Measurements from ENCODE around the gene BSN.
"Not testable (repeated sequence)": the region's sequence is repeated elsewhere in the genome, so short reads cannot be mapped to it uniquely, and the experiment has no call there.

BSN gene

GRCh38 chr3:49680493-49681231 lies 126.4 kb downstream of the BSN start:
- Histone ChIP-seq H3K4me1 (ENCODE audit: control insufficient read depth in 1 of 2, insufficient read depth in 2 of 2, low read length in 2 of 2) (peaks cover 0 to 2% of the 10 kb centered on the region in 2 donors), H3K4me3 (ENCODE audit: low read depth in 1 of 2, low read length in 2 of 2) (no peak overlapping the region), H3K9me3 (ENCODE audit: control insufficient read depth in 1 of 2, low read length in 2 of 2) (no peaks in the 10 kb centered on the region), H3K36me3 (ENCODE audit: control insufficient read depth in 1 of 2, insufficient read depth in 2 of 2, low read length in 2 of 2) (peaks cover 73 to 88% of the 10 kb centered on the region in 2 donors), H3K27ac (ENCODE audit: low read depth, low read length) (no peak overlapping the region), H3K9ac (ENCODE audit: low read depth in 1 of 2, low read length in 2 of 2) (no peak overlapping the region), H3K27me3 (ENCODE audit: control insufficient read depth in 1 of 2, insufficient read depth in 2 of 2, low read length in 2 of 2) (no peaks in the 10 kb centered on the region)

- H3K9me3 ChIP-seq (ENCODE audit: control insufficient read depth in 1 of 2, low read length in 2 of 2): no peaks in the 10 kb centered on the region
- H3K27ac ChIP-seq (ENCODE audit: low read depth, low read length): no peak overlapping the region
- H3K27me3 ChIP-seq (ENCODE audit: control insufficient read depth in 1 of 2, insufficient read depth in 2 of 2, low read length in 2 of 2): no peaks in the 10 kb centered on the region
- H3K4me1 ChIP-seq (ENCODE audit: control insufficient read depth in 1 of 2, insufficient read depth in 2 of 2, low read length in 2 of 2): no peaks in the 10 kb centered on the region
- no peak overlapping the region for H3K9ac ChIP-seq (ENCODE audit: low read depth in 1 of 2, low read length in 2 of 2)
- no peak overlapping the region for H3K4me3 ChIP-seq (ENCODE audit: low read depth in 1 of 2, low read length in 2 of 2)
- peaks cover 71 to 83% of the 10 kb centered on the region in 2 donors for H3K36me3 ChIP-seq (ENCODE audit: control insufficient read depth in 1 of 2, insufficient read depth in 2 of 2, low read length in 2 of 2)
These were observed 126.9 kb downstream of the BSN start for GRCh38 chr3:49681232-49681522.

- Histone ChIP-seq H3K4me1 (ENCODE audit: control insufficient read depth in 1 of 2, insufficient read depth in 2 of 2, low read length in 2 of 2) (no peaks in the 10 kb centered on the region), H3K9ac (ENCODE audit: low read depth in 1 of 2, low read length in 2 of 2) (no peak overlapping the region), H3K27ac (ENCODE audit: low read depth, low read length) (no peak overlapping the region), H3K36me3 (ENCODE audit: control insufficient read depth in 1 of 2, insufficient read depth in 2 of 2, low read length in 2 of 2) (peaks cover 68 to 79% of the 10 kb centered on the region in 2 donors), H3K4me3 (ENCODE audit: low read depth in 1 of 2, low read length in 2 of 2) (no peak overlapping the region), H3K9me3 (ENCODE audit: control insufficient read depth in 1 of 2, low read length in 2 of 2) (no peaks in the 10 kb centered on the region), H3K27me3 (ENCODE audit: control insufficient read depth in 1 of 2, insufficient read depth in 2 of 2, low read length in 2 of 2) (no peaks in the 10 kb centered on the region)
These were observed 127.3 kb downstream of the BSN start for GRCh38 chr3:49681543-49681942.

- no peak overlapping the region for H3K27ac ChIP-seq (ENCODE audit: low read depth, low read length)
- H3K4me3 ChIP-seq (ENCODE audit: low read depth in 1 of 2, low read length in 2 of 2): no peak overlapping the region
- no peaks in the 10 kb centered on the region for H3K9me3 ChIP-seq (ENCODE audit: control insufficient read depth in 1 of 2, low read length in 2 of 2)
- H3K9ac ChIP-seq (ENCODE audit: low read depth in 1 of 2, low read length in 2 of 2): no peak overlapping the region
- H3K36me3 ChIP-seq (ENCODE audit: control insufficient read depth in 1 of 2, insufficient read depth in 2 of 2, low read length in 2 of 2): peaks cover 52 to 63% of the 10 kb centered on the region in 2 donors
- peaks cover 0 to 6% of the 10 kb centered on the region in 2 donors for H3K4me1 ChIP-seq (ENCODE audit: control insufficient read depth in 1 of 2, insufficient read depth in 2 of 2, low read length in 2 of 2)
- H3K27me3 ChIP-seq (ENCODE audit: control insufficient read depth in 1 of 2, insufficient read depth in 2 of 2, low read length in 2 of 2): no peaks in the 10 kb centered on the region
These were observed 128.9 kb downstream of the BSN start for GRCh38 chr3:49683162-49683561.

DNA sequence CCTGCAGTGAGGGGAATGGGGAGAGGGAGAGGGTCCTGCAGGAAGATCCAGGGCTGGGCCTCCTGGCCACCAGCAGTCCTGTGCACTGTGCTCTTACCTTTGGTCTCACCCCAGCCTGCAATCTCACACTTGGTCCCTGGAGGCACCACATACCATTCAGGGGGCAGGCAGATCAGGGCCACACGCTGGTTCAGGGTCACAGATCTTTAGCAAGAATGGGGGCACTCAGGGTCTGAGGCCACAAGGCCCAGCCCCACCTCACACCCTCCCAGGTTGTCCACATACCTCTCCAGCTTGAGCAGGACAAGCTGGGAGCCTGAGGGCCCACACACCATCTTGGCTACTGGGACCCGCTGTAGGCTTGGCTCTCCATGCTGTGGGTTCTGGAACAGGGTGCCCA lies 130.2 kb downstream of the BSN start:
- peaks cover 41 to 50% of the 10 kb centered on the region in 2 donors for H3K36me3 ChIP-seq (ENCODE audit: control insufficient read depth in 1 of 2, insufficient read depth in 2 of 2, low read length in 2 of 2)
- not testable (repeated sequence) for H3K27me3 ChIP-seq (ENCODE audit: control insufficient read depth in 1 of 2, insufficient read depth in 2 of 2, low read length in 2 of 2); H3K4me3 ChIP-seq (ENCODE audit: low read depth in 1 of 2, low read length in 2 of 2); H3K9ac ChIP-seq (ENCODE audit: low read depth in 1 of 2, low read length in 2 of 2); H3K9me3 ChIP-seq (ENCODE audit: control insufficient read depth in 1 of 2, low read length in 2 of 2); H3K27ac ChIP-seq (ENCODE audit: low read depth, low read length)
- peaks cover 0 to 16% of the 10 kb centered on the region in 2 donors for H3K4me1 ChIP-seq (ENCODE audit: control insufficient read depth in 1 of 2, insufficient read depth in 2 of 2, low read length in 2 of 2)

DNA sequence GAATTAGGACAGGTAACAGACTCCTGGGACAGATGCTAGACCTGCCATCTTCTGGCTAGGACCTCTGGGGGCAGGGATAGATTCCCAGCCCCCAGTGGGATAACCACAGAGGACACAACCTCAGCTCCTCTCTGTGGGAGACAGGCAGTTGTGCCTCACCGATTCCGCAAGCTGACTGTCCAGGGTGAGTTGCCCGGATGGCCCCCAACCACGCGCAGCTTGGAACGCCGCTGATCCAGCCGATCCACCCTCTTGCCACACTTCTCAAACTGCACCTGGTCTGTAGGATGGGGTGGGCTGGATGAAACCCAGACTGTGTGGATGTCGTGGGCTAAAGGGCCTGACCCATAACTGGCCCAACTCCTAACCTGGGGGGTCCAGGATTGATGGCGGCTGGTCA lies 130.8 kb downstream of the BSN start:
- H3K27me3 ChIP-seq (ENCODE audit: control insufficient read depth in 1 of 2, insufficient read depth in 2 of 2, low read length in 2 of 2); H3K27ac ChIP-seq (ENCODE audit: low read depth, low read length); H3K9ac ChIP-seq (ENCODE audit: low read depth in 1 of 2, low read length in 2 of 2); H3K9me3 ChIP-seq (ENCODE audit: control insufficient read depth in 1 of 2, low read length in 2 of 2); H3K4me3 ChIP-seq (ENCODE audit: low read depth in 1 of 2, low read length in 2 of 2): not testable (repeated sequence)
- Histone ChIP-seq H3K36me3 (ENCODE audit: control insufficient read depth in 1 of 2, insufficient read depth in 2 of 2, low read length in 2 of 2) (peaks cover 38 to 44% of the 10 kb centered on the region in 2 donors), H3K4me1 (ENCODE audit: control insufficient read depth in 1 of 2, insufficient read depth in 2 of 2, low read length in 2 of 2) (peaks cover 0 to 19% of the 10 kb centered on the region in 2 donors)

DNA sequence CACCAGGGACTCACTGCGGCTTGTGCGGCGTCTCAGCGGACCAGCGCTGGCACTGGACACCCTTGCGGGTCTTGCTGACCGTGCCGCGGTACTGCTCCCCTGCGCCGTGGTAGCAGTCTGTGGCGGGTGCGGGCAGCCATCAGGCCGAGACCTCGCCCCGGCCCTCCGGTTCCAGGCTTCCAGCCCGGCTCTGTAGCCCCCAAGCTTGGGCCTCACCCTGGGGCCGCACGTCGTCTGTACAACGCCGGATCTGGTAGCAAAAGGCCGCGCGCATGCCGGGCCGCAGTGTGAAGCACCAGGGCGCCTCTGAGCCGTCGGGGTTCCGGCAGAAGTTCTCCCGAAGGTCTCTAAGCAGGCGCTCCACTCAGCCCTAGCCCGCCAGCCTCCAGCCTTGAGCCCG lies 131.6 kb downstream of the BSN start:
- Histone ChIP-seq H3K4me1 (ENCODE audit: control insufficient read depth in 1 of 2, insufficient read depth in 2 of 2, low read length in 2 of 2) (peaks cover 0 to 27% of the 10 kb centered on the region in 2 donors), H3K36me3 (ENCODE audit: control insufficient read depth in 1 of 2, insufficient read depth in 2 of 2, low read length in 2 of 2) (peaks cover 31 to 36% of the 10 kb centered on the region in 2 donors)
- not testable (repeated sequence) for H3K27me3 ChIP-seq (ENCODE audit: control insufficient read depth in 1 of 2, insufficient read depth in 2 of 2, low read length in 2 of 2); H3K9me3 ChIP-seq (ENCODE audit: control insufficient read depth in 1 of 2, low read length in 2 of 2); H3K4me3 ChIP-seq (ENCODE audit: low read depth in 1 of 2, low read length in 2 of 2); H3K9ac ChIP-seq (ENCODE audit: low read depth in 1 of 2, low read length in 2 of 2); H3K27ac ChIP-seq (ENCODE audit: low read depth, low read length)

DNA sequence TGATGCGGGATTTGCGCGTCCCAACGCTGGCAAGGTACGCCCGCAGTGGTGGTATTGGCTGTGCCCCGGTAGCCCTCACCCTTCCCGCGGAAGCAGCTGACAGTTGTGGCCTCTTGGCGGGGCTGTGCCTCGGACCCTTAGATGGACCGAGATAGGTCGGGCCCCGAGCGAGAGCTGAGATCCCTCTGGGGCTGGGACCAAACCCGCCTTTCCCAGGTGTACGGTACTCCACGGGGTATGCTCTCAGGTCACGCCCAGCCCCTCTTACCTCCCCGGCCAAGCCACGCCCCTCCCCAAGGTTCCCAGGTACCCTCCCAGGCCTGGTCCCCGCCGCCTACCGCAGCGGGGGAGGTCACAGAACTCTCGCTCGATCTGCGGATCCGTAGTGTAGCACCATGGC lies 132.1 kb downstream of the BSN start:
- H3K36me3 ChIP-seq (ENCODE audit: control insufficient read depth in 1 of 2, insufficient read depth in 2 of 2, low read length in 2 of 2): peaks cover 26 to 32% of the 10 kb centered on the region in 2 donors
- peak overlapping the region; percentile 25 to 59 for H3K4me3 ChIP-seq (ENCODE audit: low read depth in 1 of 2, low read length in 2 of 2)
- peaks cover 0 to 32% of the 10 kb centered on the region in 2 donors for H3K4me1 ChIP-seq (ENCODE audit: control insufficient read depth in 1 of 2, insufficient read depth in 2 of 2, low read length in 2 of 2)
- not testable (repeated sequence) for H3K27ac ChIP-seq (ENCODE audit: low read depth, low read length); H3K9ac ChIP-seq (ENCODE audit: low read depth in 1 of 2, low read length in 2 of 2); H3K27me3 ChIP-seq (ENCODE audit: control insufficient read depth in 1 of 2, insufficient read depth in 2 of 2, low read length in 2 of 2); H3K9me3 ChIP-seq (ENCODE audit: control insufficient read depth in 1 of 2, low read length in 2 of 2)

DNA sequence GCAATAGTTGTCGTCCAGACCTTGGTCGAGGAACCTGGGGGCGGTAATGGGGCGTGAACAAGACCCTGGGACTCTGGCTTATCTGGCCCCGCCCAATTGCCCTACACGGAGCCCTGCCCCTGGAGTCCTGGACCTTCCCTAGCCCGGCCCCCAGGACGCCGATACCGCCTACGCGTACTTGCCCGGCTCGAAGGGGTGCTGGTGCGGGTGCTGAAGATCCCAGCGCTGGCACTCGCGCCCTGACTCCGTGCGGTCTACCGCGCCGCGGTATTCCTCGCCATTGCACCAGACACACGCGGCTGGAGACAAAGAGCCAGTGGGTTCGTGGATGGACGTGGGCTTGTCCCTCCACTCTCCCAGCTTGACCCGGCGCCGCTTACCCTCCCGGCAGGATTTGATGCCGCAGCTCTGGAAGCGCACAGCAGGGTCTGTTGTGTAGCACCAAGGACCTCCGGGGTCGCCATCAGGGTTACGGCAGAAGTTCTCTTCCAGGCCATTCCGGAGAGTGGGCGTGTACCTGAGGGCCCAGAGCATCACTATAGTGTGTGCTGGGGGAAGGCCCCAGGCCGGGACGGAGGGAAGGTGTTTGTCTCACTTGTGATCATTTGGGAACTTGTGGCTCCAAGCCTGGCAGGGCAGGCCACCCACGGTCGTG lies 132.6 kb downstream of the BSN start:
- Histone ChIP-seq H3K4me3 (ENCODE audit: low read depth in 1 of 2, low read length in 2 of 2) (peak overlapping the region; percentile 40 to 59), H3K4me1 (ENCODE audit: control insufficient read depth in 1 of 2, insufficient read depth in 2 of 2, low read length in 2 of 2) (peaks cover 0 to 35% of the 10 kb centered on the region in 2 donors), H3K9ac (ENCODE audit: low read depth in 1 of 2, low read length in 2 of 2) (peak overlapping the region; percentile 10 to 47), H3K36me3 (ENCODE audit: control insufficient read depth in 1 of 2, insufficient read depth in 2 of 2, low read length in 2 of 2) (peaks cover 20 to 27% of the 10 kb centered on the region in 2 donors)
- not testable (repeated sequence) for H3K27ac ChIP-seq (ENCODE audit: low read depth, low read length); H3K9me3 ChIP-seq (ENCODE audit: control insufficient read depth in 1 of 2, low read length in 2 of 2); H3K27me3 ChIP-seq (ENCODE audit: control insufficient read depth in 1 of 2, insufficient read depth in 2 of 2, low read length in 2 of 2)

DNA sequence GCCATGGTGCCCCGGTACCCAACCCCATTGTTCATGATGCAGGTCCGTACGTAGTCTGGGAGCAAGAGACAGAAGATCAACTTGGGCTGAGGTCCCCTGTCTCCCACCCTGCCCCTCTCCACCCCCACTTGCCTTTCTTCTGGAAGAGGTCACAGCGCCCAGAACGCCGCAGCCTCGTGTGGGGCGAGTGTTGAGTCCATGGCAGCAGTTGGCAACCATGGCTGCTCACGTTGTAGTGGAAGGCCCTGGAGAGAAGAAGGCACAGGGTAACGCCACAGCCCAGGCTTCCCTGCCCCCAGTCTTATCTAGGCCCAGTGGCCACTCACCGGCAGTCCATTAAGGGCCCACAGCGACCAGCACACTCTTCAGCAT lies 133.1 kb downstream of the BSN start:
- H3K27ac ChIP-seq (ENCODE audit: low read depth, low read length); H3K9me3 ChIP-seq (ENCODE audit: control insufficient read depth in 1 of 2, low read length in 2 of 2); H3K27me3 ChIP-seq (ENCODE audit: control insufficient read depth in 1 of 2, insufficient read depth in 2 of 2, low read length in 2 of 2): not testable (repeated sequence)
- H3K36me3 ChIP-seq (ENCODE audit: control insufficient read depth in 1 of 2, insufficient read depth in 2 of 2, low read length in 2 of 2): peaks cover 15 to 22% of the 10 kb centered on the region in 2 donors
- H3K4me1 ChIP-seq (ENCODE audit: control insufficient read depth in 1 of 2, insufficient read depth in 2 of 2, low read length in 2 of 2): peaks cover 0 to 35% of the 10 kb centered on the region in 2 donors
- peak overlapping the region in 1 of 2 donors; percentile 10 for H3K9ac ChIP-seq (ENCODE audit: low read depth in 1 of 2, low read length in 2 of 2)
- peak overlapping the region in 1 of 2 donors; percentile 59 for H3K4me3 ChIP-seq (ENCODE audit: low read depth in 1 of 2, low read length in 2 of 2)

All from duodenal mucosa (tissue), 2 donors.